ENCODE data around the gene EML3. TPM values are rescaled to one million over a fixed set of nuclear protein-coding genes. Genes with fewer than 3 reads are reported as not detected.
"Not testable (repeated sequence)": the region's sequence is repeated elsewhere in the genome, so short reads cannot be mapped to it uniquely, and the experiment has no call there.

EML3 gene
- polyA plus RNA-seq, 1 donor (not counting 4 experiments of a cell fraction or from before 2014, with no cell fraction given): 13.6 TPM

- Histone ChIP-seq H2AFZ (ENCODE audit: control insufficient read depth, low read length) (no peak overlapping the region), H3K4me2 (ENCODE audit: control insufficient read depth, extremely low read depth, insufficient read depth, low read depth, low read length) (peak overlapping the region; percentile 95), H3K4me1 (ENCODE audit: control insufficient read depth, extremely low read depth, insufficient read depth, low read length) (peaks cover 25% of the 10 kb centered on the region), H3K79me2 (ENCODE audit: control insufficient read depth, insufficient read depth, low read length) (peaks cover 59% of the 10 kb centered on the region), H3K27me3 (ENCODE audit: control insufficient read depth, extremely low read depth, insufficient read depth, low read length) (no peaks in the 10 kb centered on the region), H3K27ac (ENCODE audit: control insufficient read depth, insufficient read depth, low read length) (peak overlapping the region; percentile 87), H3K9me1 (ENCODE audit: control insufficient read depth, extremely low read depth, insufficient read depth, low read length) (peaks cover 2% of the 10 kb centered on the region), H3K4me3 (ENCODE audit: control insufficient read depth in 2 of 3, extremely low read depth in 1 of 3, insufficient read depth in 2 of 3, low read depth in 1 of 3, low read length in 3 of 3) (peak overlapping the region; percentile 88 to 99 (median 96)), H3K9me3 (ENCODE audit: control insufficient read depth, low read depth, low read length) (no peaks in the 10 kb centered on the region), H4K20me1 (ENCODE audit: control insufficient read depth, extremely low read depth, insufficient read depth, low read length) (peaks cover 16% of the 10 kb centered on the region), H3K9ac (ENCODE audit: control insufficient read depth, extremely low read depth, insufficient read depth, low read length) (peak overlapping the region; percentile 98), H3K36me3 (ENCODE audit: control insufficient read depth in 2 of 2, extremely low read depth in 1 of 2, insufficient read depth in 2 of 2, low read length in 2 of 2) (peaks cover 24 to 48% of the 10 kb centered on the region in 2 experiments)
- DNase-seq (ENCODE audit: low read depth, low spot score) (no peak), FAIRE-seq (no peak)
- dilution Hi-C loops (cut with MboI; ENCODE audit: extremely low pct_ligation_motif_present, low sequenced_read_pairs): no loop called here
- TF ChIP-seq EZH2 (IDR thresholded peaks at IDR 0.05; ENCODE audit: low read length): no peak
- TF ChIP-seq, protein P1, sequence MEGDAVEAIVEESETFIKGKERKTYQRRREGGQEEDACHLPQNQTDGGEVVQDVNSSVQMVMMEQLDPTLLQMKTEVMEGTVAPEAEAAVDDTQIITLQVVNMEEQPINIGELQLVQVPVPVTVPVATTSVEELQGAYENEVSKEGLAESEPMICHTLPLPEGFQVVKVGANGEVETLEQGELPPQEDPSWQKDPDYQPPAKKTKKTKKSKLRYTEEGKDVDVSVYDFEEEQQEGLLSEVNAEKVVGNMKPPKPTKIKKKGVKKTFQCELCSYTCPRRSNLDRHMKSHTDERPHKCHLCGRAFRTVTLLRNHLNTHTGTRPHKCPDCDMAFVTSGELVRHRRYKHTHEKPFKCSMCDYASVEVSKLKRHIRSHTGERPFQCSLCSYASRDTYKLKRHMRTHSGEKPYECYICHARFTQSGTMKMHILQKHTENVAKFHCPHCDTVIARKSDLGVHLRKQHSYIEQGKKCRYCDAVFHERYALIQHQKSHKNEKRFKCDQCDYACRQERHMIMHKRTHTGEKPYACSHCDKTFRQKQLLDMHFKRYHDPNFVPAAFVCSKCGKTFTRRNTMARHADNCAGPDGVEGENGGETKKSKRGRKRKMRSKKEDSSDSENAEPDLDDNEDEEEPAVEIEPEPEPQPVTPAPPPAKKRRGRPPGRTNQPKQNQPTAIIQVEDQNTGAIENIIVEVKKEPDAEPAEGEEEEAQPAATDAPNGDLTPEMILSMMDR (optimal IDR thresholded peaks at IDR 0.05 in 1 of 3, IDR thresholded peaks at IDR 0.05 in 1 of 3, conservative IDR thresholded peaks at IDR 0.05 in 1 of 3; ENCODE audit: extremely low read depth in 1 of 3, insufficient read depth in 2 of 3, low read length in 3 of 3): no peak
These were observed 40.1 kb downstream of the EML3 start for GRCh38 chr11:62572431-62572830.

DNA sequence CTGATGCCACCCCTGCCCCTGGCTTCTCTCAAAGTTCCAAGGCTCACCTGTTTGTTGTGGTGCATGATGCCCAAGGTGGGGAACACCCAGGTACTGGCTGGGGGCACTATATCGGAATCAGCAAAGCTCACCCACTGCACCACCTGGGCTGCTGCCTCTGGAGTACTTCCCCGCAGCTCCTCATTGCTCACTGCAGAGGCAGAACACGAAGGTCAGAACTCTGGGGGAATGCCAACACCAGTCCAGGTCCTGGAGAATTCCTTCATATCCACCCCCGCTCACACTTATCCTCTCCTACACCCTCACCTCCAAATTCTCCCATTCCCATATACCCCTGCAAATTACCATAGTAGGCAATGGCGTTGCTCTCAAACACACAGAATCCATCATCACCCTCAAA, 41.1 kb downstream of the EML3 start:
- H3K27ac ChIP-seq (ENCODE audit: control insufficient read depth, insufficient read depth, low read length); dilution Hi-C loops (cut with MboI; ENCODE audit: extremely low pct_ligation_motif_present, low sequenced_read_pairs); H3K27me3 ChIP-seq (ENCODE audit: control insufficient read depth, extremely low read depth, insufficient read depth, low read length); H2AFZ ChIP-seq (ENCODE audit: control insufficient read depth, low read length); FAIRE-seq; H3K9ac ChIP-seq (ENCODE audit: control insufficient read depth, extremely low read depth, insufficient read depth, low read length); H3K9me1 ChIP-seq (ENCODE audit: control insufficient read depth, extremely low read depth, insufficient read depth, low read length); DNase-seq (ENCODE audit: low read depth, low spot score); H3K9me3 ChIP-seq (ENCODE audit: control insufficient read depth, low read depth, low read length): not testable (repeated sequence)
- peaks cover 31 to 50% of the 10 kb centered on the region in 2 experiments for H3K36me3 ChIP-seq (ENCODE audit: control insufficient read depth in 2 of 2, extremely low read depth in 1 of 2, insufficient read depth in 2 of 2, low read length in 2 of 2)
- H3K79me2 ChIP-seq (ENCODE audit: control insufficient read depth, insufficient read depth, low read length): peaks cover 68% of the 10 kb centered on the region
- peak overlapping the region in 1 of 3 experiments; percentile 99 for H3K4me3 ChIP-seq (ENCODE audit: control insufficient read depth in 2 of 3, extremely low read depth in 1 of 3, insufficient read depth in 2 of 3, low read depth in 1 of 3, low read length in 3 of 3)
- H3K4me2 ChIP-seq (ENCODE audit: control insufficient read depth, extremely low read depth, insufficient read depth, low read depth, low read length): peak overlapping the region; percentile 95
- H3K4me1 ChIP-seq (ENCODE audit: control insufficient read depth, extremely low read depth, insufficient read depth, low read length): peaks cover 25% of the 10 kb centered on the region
- H4K20me1 ChIP-seq (ENCODE audit: control insufficient read depth, extremely low read depth, insufficient read depth, low read length): peaks cover 19% of the 10 kb centered on the region

DNA sequence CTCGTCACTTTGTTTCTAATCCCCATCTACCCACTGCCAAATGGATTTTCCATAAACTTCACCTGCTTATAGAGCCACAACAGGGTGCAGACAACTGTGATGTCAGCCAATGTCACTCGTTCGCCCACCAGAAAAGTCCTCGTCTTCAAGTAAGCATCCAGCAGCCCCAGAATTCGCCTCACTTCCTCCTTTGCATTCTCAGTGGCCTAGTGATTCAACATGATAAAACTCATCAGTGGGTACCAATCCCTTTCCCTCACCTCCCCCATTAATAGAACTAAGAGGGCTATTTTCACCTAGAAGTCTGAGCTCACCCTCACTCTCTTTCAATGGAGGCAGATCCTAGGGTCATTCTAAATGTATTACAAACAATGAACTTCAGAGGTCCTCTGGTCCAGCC, 41.7 kb downstream of the EML3 start:
- H3K9me1 ChIP-seq (ENCODE audit: control insufficient read depth, extremely low read depth, insufficient read depth, low read length); FAIRE-seq; H2AFZ ChIP-seq (ENCODE audit: control insufficient read depth, low read length); dilution Hi-C loops (cut with MboI; ENCODE audit: extremely low pct_ligation_motif_present, low sequenced_read_pairs); H3K4me3 ChIP-seq (ENCODE audit: control insufficient read depth in 2 of 3, extremely low read depth in 1 of 3, insufficient read depth in 2 of 3, low read depth in 1 of 3, low read length in 3 of 3); DNase-seq (ENCODE audit: low read depth, low spot score); H3K9ac ChIP-seq (ENCODE audit: control insufficient read depth, extremely low read depth, insufficient read depth, low read length); H3K27me3 ChIP-seq (ENCODE audit: control insufficient read depth, extremely low read depth, insufficient read depth, low read length); H3K4me2 ChIP-seq (ENCODE audit: control insufficient read depth, extremely low read depth, insufficient read depth, low read depth, low read length); H3K9me3 ChIP-seq (ENCODE audit: control insufficient read depth, low read depth, low read length); H3K27ac ChIP-seq (ENCODE audit: control insufficient read depth, insufficient read depth, low read length): not testable (repeated sequence)
- peaks cover 33 to 50% of the 10 kb centered on the region in 2 experiments for H3K36me3 ChIP-seq (ENCODE audit: control insufficient read depth in 2 of 2, extremely low read depth in 1 of 2, insufficient read depth in 2 of 2, low read length in 2 of 2)
- H4K20me1 ChIP-seq (ENCODE audit: control insufficient read depth, extremely low read depth, insufficient read depth, low read length): peaks cover 21% of the 10 kb centered on the region
- peaks cover 74% of the 10 kb centered on the region for H3K79me2 ChIP-seq (ENCODE audit: control insufficient read depth, insufficient read depth, low read length)
- H3K4me1 ChIP-seq (ENCODE audit: control insufficient read depth, extremely low read depth, insufficient read depth, low read length): peaks cover 25% of the 10 kb centered on the region

All from keratinocyte (primary cell).